ENCODE results near the gene EMC6. TPM values are rescaled to one million over a fixed set of nuclear protein-coding genes. Genes with fewer than 3 reads are reported as not detected.
A peak's percentile ranks its signal among the peaks of the same experiment; 100 is the strongest.

The EMC6 gene
- total and polyA plus RNA-seq, 4 experiments from 2014 or later, result 27.8 to 104 (median 52.6) TPM

DNA sequence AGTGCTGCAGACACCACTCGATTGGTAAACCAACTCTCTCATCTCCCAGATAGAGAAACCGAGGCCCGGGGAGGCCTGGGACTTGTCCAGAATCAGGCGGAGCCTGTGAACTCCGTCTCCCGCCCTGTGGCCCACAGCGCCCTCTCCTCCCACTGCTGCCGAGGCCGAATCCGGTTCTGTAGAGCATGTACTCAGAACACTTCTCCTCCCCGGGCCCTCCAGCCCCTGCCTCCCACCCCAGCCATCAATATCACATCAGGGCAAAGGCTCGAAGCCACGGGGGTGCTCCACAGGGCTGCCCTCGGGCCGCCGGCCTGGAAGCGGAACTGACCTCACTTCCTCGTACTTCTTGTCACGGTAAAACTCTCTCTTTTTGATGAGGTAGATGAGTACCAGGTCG, 13.0 kb downstream of the EMC6 start:
- Mint-ChIP-seq H3K4me3 (no peak overlapping the region), H3K36me3 (peaks cover 0 to 11% of the 10 kb centered on the region in 2 donors), H3K27ac (peak overlapping the region in 3 of 7 donors; percentile 22 to 56 (median 46)), H3K4me1 (peaks cover 6 to 25% (median 7%) of the 10 kb centered on the region in 4 donors), H3K9me3 (no peaks in the 10 kb centered on the region), H3K27me3 (no peaks in the 10 kb centered on the region)
- Histone ChIP-seq H3K9me3 (ENCODE audit: control insufficient read depth in 1 of 2, low read length in 2 of 2) (no peaks in the 10 kb centered on the region), H3K4me3 (ENCODE audit: low read length in 2 of 2) (no peak overlapping the region), H3K27ac (ENCODE audit: low read depth, low read length) (no peak overlapping the region), H3K36me3 (ENCODE audit: insufficient read depth, low read length) (peaks cover 11% of the 10 kb centered on the region), H3K27me3 (ENCODE audit: insufficient read depth, low read length) (no peaks in the 10 kb centered on the region), H3K4me1 (ENCODE audit: insufficient read depth, low read length) (peaks cover 9% of the 10 kb centered on the region)
- intact Hi-C loops (cut with micrococcal nuclease), result loop anchor here (5.0 kb wide), 1 partner anchor 166 kb away; the partner anchor contains the start of gene NCBP3
- POLR2A ChIA-PET (ENCODE audit: partially characterized antibody), result interaction anchor here (1.2 kb wide), 1 partner anchor 41 kb away, joined by 3 read pairs; no protein-coding TSS in a partner anchor
- CTCF ChIA-PET (ENCODE audit: partially characterized antibody), result interaction anchor here (1.5 to 3.3 kb wide), 2 partner anchors 14 to 145 kb away, joined by 15 to 36 read pairs; partner anchors contain the start of gene P2RX5
- DNase-seq, result no peak

DNA sequence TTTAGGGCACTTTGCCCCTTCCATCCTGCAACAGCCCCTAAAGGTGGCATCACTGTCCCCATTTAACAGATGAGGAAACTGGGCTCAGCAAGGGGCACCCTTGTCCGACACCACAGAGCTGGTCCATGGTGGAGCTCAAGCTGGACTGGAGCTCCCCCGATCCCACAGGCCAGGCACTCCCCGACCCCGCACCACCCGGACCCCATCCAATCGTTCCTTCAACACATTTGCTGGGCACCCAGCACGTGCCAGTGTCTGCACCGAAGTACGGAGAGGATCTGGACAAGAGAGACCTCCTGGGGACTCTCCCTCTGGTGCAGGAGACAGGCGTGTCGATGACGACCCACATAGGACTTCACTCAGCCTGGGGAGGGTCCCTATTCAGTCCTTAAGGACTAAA, 13.4 kb downstream of the EMC6 start:
- DNase-seq, result no peak
- peaks cover 9% of the 10 kb centered on the region for H3K4me1 ChIP-seq (ENCODE audit: insufficient read depth, low read length)
- Mint-ChIP-seq H3K27me3 (no peaks in the 10 kb centered on the region), H3K4me1 (peaks cover 6 to 25% (median 7%) of the 10 kb centered on the region in 4 donors), H3K27ac (peak overlapping the region in 2 of 7 donors; percentile 22 to 46), H3K4me3 (no peak overlapping the region), H3K9me3 (no peaks in the 10 kb centered on the region), H3K36me3 (peaks cover 0 to 11% of the 10 kb centered on the region in 2 donors)
- no peak overlapping the region for H3K4me3 ChIP-seq (ENCODE audit: low read length in 2 of 2)
- CTCF ChIA-PET (ENCODE audit: partially characterized antibody), result interaction anchor here (0.8 to 3.3 kb wide), 11 partner anchors 8 to 145 kb away, joined by 3 to 36 read pairs (median 5); partner anchors contain the start of gene P2RX5
- no peaks in the 10 kb centered on the region for H3K9me3 ChIP-seq (ENCODE audit: control insufficient read depth in 1 of 2, low read length in 2 of 2)
- no peak overlapping the region for H3K27ac ChIP-seq (ENCODE audit: low read depth, low read length)
- H3K36me3 ChIP-seq (ENCODE audit: insufficient read depth, low read length), result peaks cover 11% of the 10 kb centered on the region
- H3K27me3 ChIP-seq (ENCODE audit: insufficient read depth, low read length), result no peaks in the 10 kb centered on the region
- intact Hi-C loops (cut with micrococcal nuclease), result loop anchor here (2.0 to 5.0 kb wide), 4 partner anchors 41 to 165 kb away; partner anchors contain the start of genes HASPIN and NCBP3
- POLR2A ChIA-PET (ENCODE audit: partially characterized antibody), result interaction anchor here (0.9 to 1.2 kb wide), 3 partner anchors 29 to 55 kb away, joined by 3 to 4 read pairs (median 3); no protein-coding TSS in a partner anchor

DNA sequence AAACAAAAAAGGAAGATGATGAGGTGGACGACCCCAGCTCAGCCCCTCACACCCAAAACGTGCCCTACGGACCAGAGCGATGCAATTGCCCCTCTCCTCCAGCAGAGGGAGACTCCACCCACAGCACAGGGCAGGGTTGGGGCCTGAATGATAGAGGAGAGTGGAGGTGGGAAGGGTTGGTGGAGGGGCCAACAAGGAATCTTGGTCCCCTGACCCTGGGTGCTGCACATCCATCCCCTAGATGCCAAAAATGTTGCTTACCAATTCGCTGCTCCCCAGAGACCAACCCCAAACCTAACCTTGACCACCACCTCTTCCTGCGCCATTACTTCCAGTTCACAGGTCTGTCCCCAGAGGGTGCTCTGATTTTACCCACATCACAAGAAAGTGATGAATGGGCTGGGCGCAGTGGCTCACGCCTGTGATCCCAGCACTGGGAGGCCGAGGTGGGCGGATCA, 14.5 kb downstream of the EMC6 start:
- peak in 4 of 5 donors; percentile 55 to 62 (median 58) for DNase-seq
- Mint-ChIP-seq H3K9me3 (no peaks in the 10 kb centered on the region), H3K27me3 (no peaks in the 10 kb centered on the region), H3K36me3 (peaks cover 0 to 6% of the 10 kb centered on the region in 2 donors), H3K27ac (peak overlapping the region in 2 of 7 donors; percentile 65 to 70), H3K4me3 (peak overlapping the region in 1 of 8 donors; percentile 21), H3K4me1 (peaks cover 6 to 25% (median 7%) of the 10 kb centered on the region in 4 donors)
- Histone ChIP-seq H3K9me3 (ENCODE audit: control insufficient read depth in 1 of 2, low read length in 2 of 2) (no peaks in the 10 kb centered on the region), H3K36me3 (ENCODE audit: insufficient read depth, low read length) (peaks cover 2% of the 10 kb centered on the region), H3K27ac (ENCODE audit: low read depth, low read length) (no peak overlapping the region), H3K4me3 (ENCODE audit: low read length in 2 of 2) (no peak overlapping the region), H3K27me3 (ENCODE audit: insufficient read depth, low read length) (no peaks in the 10 kb centered on the region), H3K4me1 (ENCODE audit: insufficient read depth, low read length) (peaks cover 9% of the 10 kb centered on the region)
- POLR2A ChIA-PET (ENCODE audit: partially characterized antibody), result interaction anchor here (0.9 to 1.2 kb wide), 3 partner anchors 28 to 54 kb away, joined by 3 to 4 read pairs (median 3); no protein-coding TSS in a partner anchor
- intact Hi-C loops (cut with micrococcal nuclease), result loop anchor here (2.0 to 5.0 kb wide), 4 partner anchors 40 to 164 kb away; partner anchors contain the start of genes HASPIN and NCBP3
- CTCF ChIA-PET (ENCODE audit: partially characterized antibody), result interaction anchor here (0.7 to 3.3 kb wide), 20 partner anchors 9 to 144 kb away, joined by 3 to 36 read pairs (median 5); partner anchors contain the start of genes HASPIN and P2RX5

DNA sequence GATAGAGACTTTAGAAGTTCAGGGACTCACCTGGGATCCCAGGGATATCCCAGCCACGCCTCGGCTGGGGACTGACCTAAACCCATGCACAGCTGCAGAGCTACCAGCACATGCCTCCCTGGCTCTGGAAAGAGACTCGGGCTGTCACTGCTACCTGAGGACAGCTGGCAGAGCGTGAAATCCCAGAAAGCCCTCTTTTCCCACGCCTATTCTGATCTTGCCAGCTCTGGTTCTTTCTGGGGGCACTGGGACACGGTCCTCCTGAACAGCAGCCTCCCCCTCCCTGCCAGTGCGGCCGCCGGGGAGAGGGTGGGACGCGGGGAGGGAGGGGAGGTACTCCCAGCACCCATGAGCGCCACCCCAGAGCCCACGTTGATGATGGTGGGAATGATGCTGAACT, 16.6 kb downstream of the EMC6 start:
- Mint-ChIP-seq H3K27me3 (no peaks in the 10 kb centered on the region), H3K27ac (no peak overlapping the region), H3K36me3 (peaks cover 9 to 14% of the 10 kb centered on the region in 2 donors), H3K9me3 (no peaks in the 10 kb centered on the region), H3K4me3 (no peak overlapping the region), H3K4me1 (peaks cover 3 to 16% (median 6%) of the 10 kb centered on the region in 4 donors)
- ChIA-PET POLR2A (ENCODE audit: partially characterized antibody) (no interaction called here), CTCF (ENCODE audit: partially characterized antibody) (no interaction called here)
- Histone ChIP-seq H3K27me3 (ENCODE audit: insufficient read depth, low read length) (no peaks in the 10 kb centered on the region), H3K4me1 (ENCODE audit: insufficient read depth, low read length) (peaks cover 9% of the 10 kb centered on the region), H3K36me3 (ENCODE audit: insufficient read depth, low read length) (no peaks in the 10 kb centered on the region), H3K4me3 (ENCODE audit: low read length in 2 of 2) (no peak overlapping the region), H3K27ac (ENCODE audit: low read depth, low read length) (no peak overlapping the region), H3K9me3 (ENCODE audit: control insufficient read depth in 1 of 2, low read length in 2 of 2) (no peaks in the 10 kb centered on the region)
- no peak for DNase-seq
- intact Hi-C loops (cut with micrococcal nuclease), result no loop called here

DNA sequence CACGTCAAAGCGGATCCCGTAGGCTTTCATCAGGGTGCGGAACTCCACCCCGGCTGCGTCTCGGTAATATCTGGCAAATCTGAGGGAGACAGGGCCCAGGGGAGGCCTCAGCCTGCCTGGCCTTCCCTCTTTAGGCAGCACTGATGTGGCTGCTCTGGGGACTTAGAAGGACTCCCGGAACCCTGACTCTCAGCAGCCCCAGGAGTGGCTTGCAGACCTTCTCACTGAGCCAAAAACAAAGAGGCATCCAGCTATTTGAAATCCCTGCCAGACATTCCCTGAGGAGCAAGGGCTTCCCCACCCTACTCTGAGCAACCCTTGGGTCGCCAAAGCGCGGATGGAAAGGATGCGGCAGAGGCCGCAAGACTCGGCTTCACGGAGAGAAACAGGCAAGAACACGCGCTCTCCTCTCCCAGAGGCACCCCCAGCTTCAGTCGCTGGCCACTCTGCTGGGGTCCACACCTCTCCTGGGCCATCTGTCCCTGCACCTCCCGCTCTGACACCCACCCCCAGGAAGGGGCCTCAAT, 19.5 kb downstream of the EMC6 start:
- H3K9me3 ChIP-seq (ENCODE audit: control insufficient read depth in 1 of 2, low read length in 2 of 2), result no peaks in the 10 kb centered on the region
- ChIA-PET CTCF (ENCODE audit: partially characterized antibody) (no interaction called here), POLR2A (ENCODE audit: partially characterized antibody) (no interaction called here)
- Mint-ChIP-seq H3K9me3 (no peaks in the 10 kb centered on the region), H3K27ac (no peak overlapping the region), H3K27me3 (no peaks in the 10 kb centered on the region), H3K4me3 (no peak overlapping the region), H3K36me3 (peaks cover 17 to 23% of the 10 kb centered on the region in 2 donors), H3K4me1 (peaks cover 2 to 15% (median 7%) of the 10 kb centered on the region in 4 donors)
- no peak overlapping the region for H3K4me3 ChIP-seq (ENCODE audit: low read length in 2 of 2)
- DNase-seq, result no peak
- H3K27me3 ChIP-seq (ENCODE audit: insufficient read depth, low read length), result no peaks in the 10 kb centered on the region
- intact Hi-C loops (cut with micrococcal nuclease), result no loop called here
- peaks cover 2% of the 10 kb centered on the region for H3K4me1 ChIP-seq (ENCODE audit: insufficient read depth, low read length)
- no peak overlapping the region for H3K27ac ChIP-seq (ENCODE audit: low read depth, low read length)
- H3K36me3 ChIP-seq (ENCODE audit: insufficient read depth, low read length), result no peaks in the 10 kb centered on the region

DNA sequence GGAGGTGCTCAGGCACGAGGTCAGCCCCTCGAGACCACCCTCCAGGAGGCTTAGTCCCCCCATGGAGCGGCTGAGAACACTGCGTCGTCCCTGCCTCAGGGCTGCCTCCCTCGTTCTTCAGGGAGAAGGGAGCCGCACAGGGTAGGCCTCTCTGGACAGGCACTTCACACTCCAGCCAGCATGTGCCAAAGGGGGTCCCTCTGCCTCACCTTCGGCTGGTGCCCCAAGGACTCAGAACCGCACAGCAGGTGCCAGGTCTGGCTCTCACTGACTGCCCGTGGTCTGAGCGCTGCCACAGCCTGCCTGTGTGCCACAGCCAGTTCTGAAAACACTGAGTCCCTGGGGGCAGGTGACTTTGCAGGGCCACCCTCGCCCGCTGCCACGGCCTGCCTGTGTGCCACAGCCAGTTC, 20.2 kb downstream of the EMC6 start:
- H3K27me3 ChIP-seq (ENCODE audit: insufficient read depth, low read length), result no peaks in the 10 kb centered on the region
- no peak for DNase-seq
- H3K36me3 Mint-ChIP-seq, result peaks cover 17 to 23% of the 10 kb centered on the region in 2 donors
- no peaks in the 10 kb centered on the region for H3K27me3 Mint-ChIP-seq
- H3K27ac Mint-ChIP-seq, result peak overlapping the region in 1 of 7 donors; percentile 23
- H3K4me3 ChIP-seq (ENCODE audit: low read length in 2 of 2), result no peak overlapping the region
- intact Hi-C loops (cut with micrococcal nuclease), result no loop called here
- H3K4me1 ChIP-seq (ENCODE audit: insufficient read depth, low read length), result peaks cover 2% of the 10 kb centered on the region
- ChIA-PET CTCF (ENCODE audit: partially characterized antibody) (no interaction called here), POLR2A (ENCODE audit: partially characterized antibody) (no interaction called here)
- H3K36me3 ChIP-seq (ENCODE audit: insufficient read depth, low read length), result no peaks in the 10 kb centered on the region
- H3K4me3 Mint-ChIP-seq, result no peak overlapping the region
- no peaks in the 10 kb centered on the region for H3K9me3 ChIP-seq (ENCODE audit: control insufficient read depth in 1 of 2, low read length in 2 of 2)
- no peak overlapping the region for H3K27ac ChIP-seq (ENCODE audit: low read depth, low read length)
- no peaks in the 10 kb centered on the region for H3K9me3 Mint-ChIP-seq
- H3K4me1 Mint-ChIP-seq, result peaks cover 3 to 18% (median 8%) of the 10 kb centered on the region in 4 donors

DNA sequence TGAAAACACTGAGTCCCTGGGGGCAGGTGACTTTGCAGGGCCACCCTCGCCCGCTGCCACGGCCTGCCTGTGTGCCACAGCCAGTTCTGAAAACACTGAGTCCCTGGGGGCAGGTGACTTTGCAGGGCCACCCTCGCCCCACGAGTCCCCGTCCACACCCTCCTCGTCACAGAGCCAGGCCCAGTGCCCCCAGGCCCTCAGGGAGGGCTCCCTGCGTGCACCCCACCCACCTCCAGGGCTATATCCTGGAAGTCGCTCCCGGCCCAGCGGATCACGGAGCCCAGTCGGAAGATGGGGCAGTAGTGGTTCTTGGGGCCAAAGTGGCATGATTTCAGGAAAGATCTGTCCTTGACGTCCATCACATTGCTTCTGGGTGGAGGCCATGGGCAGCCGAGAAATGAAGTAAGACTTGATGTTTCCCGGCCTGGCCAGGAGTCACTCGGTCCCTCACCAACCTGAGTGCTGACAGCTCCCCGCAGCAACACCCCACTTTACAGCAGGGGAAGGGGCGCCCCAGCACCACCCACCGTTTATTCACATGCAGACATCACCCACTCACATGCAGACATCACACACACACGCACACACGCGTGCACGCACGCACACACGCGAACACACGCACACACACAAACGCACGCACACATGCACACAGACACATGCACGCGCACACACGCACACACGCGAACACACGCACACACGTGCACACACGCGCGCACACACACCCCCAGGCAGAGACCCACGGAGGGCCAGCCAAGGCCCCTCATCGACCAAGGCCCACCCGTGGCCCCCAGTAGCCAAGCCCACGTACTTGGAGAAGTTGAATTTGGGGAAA, 20.9 kb downstream of the EMC6 start:
- POLR2A ChIA-PET (ENCODE audit: partially characterized antibody), result no interaction called here

More for the DNA sequence above, 20.9 kb downstream of the EMC6 start:
- H3K4me3 ChIP-seq (ENCODE audit: low read length in 2 of 2), result no peak overlapping the region
- DNase-seq, result no peak
- CTCF ChIA-PET (ENCODE audit: partially characterized antibody), result no interaction called here
- intact Hi-C loops (cut with micrococcal nuclease), result no loop called here
- Mint-ChIP-seq H3K36me3 (peaks cover 17 to 24% of the 10 kb centered on the region in 2 donors), H3K4me3 (no peak overlapping the region), H3K27ac (peak overlapping the region in 1 of 7 donors; percentile 48), H3K27me3 (no peaks in the 10 kb centered on the region), H3K4me1 (peaks cover 6 to 24% (median 14%) of the 10 kb centered on the region in 4 donors), H3K9me3 (no peaks in the 10 kb centered on the region)
- no peaks in the 10 kb centered on the region for H3K27me3 ChIP-seq (ENCODE audit: insufficient read depth, low read length)
- no peaks in the 10 kb centered on the region for H3K36me3 ChIP-seq (ENCODE audit: insufficient read depth, low read length)
- no peaks in the 10 kb centered on the region for H3K9me3 ChIP-seq (ENCODE audit: control insufficient read depth in 1 of 2, low read length in 2 of 2)
- H3K27ac ChIP-seq (ENCODE audit: low read depth, low read length), result no peak overlapping the region
- peaks cover 8% of the 10 kb centered on the region for H3K4me1 ChIP-seq (ENCODE audit: insufficient read depth, low read length)
